ENCODE data around the gene POU5F2. TPM values are rescaled to one million over a fixed set of nuclear protein-coding genes. Genes with fewer than 3 reads are reported as not detected.

The POU5F2 gene
- total RNA-seq, 2 donors from 2014 or later: 0.35 to 0.52 TPM

GRCh38 chr5:93782978-93783377 lies 41.6 kb upstream of the POU5F2 start:
- DNase-seq (ENCODE audit: low spot score): no peak
- no peaks in the 10 kb centered on the region for H3K27me3 ChIP-seq
- H3K4me3 ChIP-seq: no peak overlapping the region
- H3K36me3 ChIP-seq: no peaks in the 10 kb centered on the region
- no peak overlapping the region for H3K27ac ChIP-seq
- H3K9me3 ChIP-seq: no peaks in the 10 kb centered on the region
- no peak for TF ChIP-seq CTCF (IDR thresholded peaks at IDR 0.05)
- H3K4me1 ChIP-seq: no peaks in the 10 kb centered on the region

- H3K4me1 ChIP-seq: no peaks in the 10 kb centered on the region
- H3K36me3 ChIP-seq: no peaks in the 10 kb centered on the region
- H3K4me3 ChIP-seq: no peak overlapping the region
- TF ChIP-seq CTCF (IDR thresholded peaks at IDR 0.05): no peak
- H3K27ac ChIP-seq: no peak overlapping the region
- no peak for DNase-seq (ENCODE audit: low spot score)
- H3K27me3 ChIP-seq: no peaks in the 10 kb centered on the region
- no peaks in the 10 kb centered on the region for H3K9me3 ChIP-seq
These were observed 36.2 kb upstream of the POU5F2 start for GRCh38 chr5:93777620-93778019.

- peaks cover 0 to 13% of the 10 kb centered on the region in 2 donors for H3K4me1 ChIP-seq
- H3K36me3 ChIP-seq: no peaks in the 10 kb centered on the region
- no peak overlapping the region for H3K27ac ChIP-seq
- no peak for DNase-seq (ENCODE audit: low spot score)
- peaks cover 8 to 19% of the 10 kb centered on the region in 2 donors for H3K9me3 ChIP-seq
- H3K27me3 ChIP-seq: no peaks in the 10 kb centered on the region
- no peak for TF ChIP-seq CTCF (IDR thresholded peaks at IDR 0.05)
- no peak overlapping the region for H3K4me3 ChIP-seq
These were observed 15.0 kb upstream of the POU5F2 start for GRCh38 chr5:93756372-93756771.

GRCh38 chr5:93755716-93756115 lies 14.3 kb upstream of the POU5F2 start:
- H3K27me3 ChIP-seq: no peaks in the 10 kb centered on the region
- no peak overlapping the region for H3K27ac ChIP-seq
- peaks cover 8 to 14% of the 10 kb centered on the region in 2 donors for H3K9me3 ChIP-seq
- no peak for TF ChIP-seq CTCF (IDR thresholded peaks at IDR 0.05)
- H3K4me3 ChIP-seq: no peak overlapping the region
- peaks cover 0 to 13% of the 10 kb centered on the region in 2 donors for H3K4me1 ChIP-seq
- no peak for DNase-seq (ENCODE audit: low spot score)
- H3K36me3 ChIP-seq: no peaks in the 10 kb centered on the region

GRCh38 chr5:93748875-93749397 lies 7.5 kb upstream of the POU5F2 start:
- Histone ChIP-seq H3K4me1 (no peaks in the 10 kb centered on the region), H3K27me3 (no peaks in the 10 kb centered on the region), H3K4me3 (no peak overlapping the region), H3K36me3 (no peaks in the 10 kb centered on the region), H3K27ac (no peak overlapping the region), H3K9me3 (no peaks in the 10 kb centered on the region)
- DNase-seq (ENCODE audit: low spot score): no peak
- no peak for TF ChIP-seq CTCF (IDR thresholded peaks at IDR 0.05)

GRCh38 chr5:93746406-93747056 lies 5.1 kb upstream of the POU5F2 start:
- H3K27ac ChIP-seq: no peak overlapping the region
- H3K4me3 ChIP-seq: no peak overlapping the region
- no peaks in the 10 kb centered on the region for H3K4me1 ChIP-seq
- no peak for DNase-seq (ENCODE audit: low spot score)
- no peaks in the 10 kb centered on the region for H3K27me3 ChIP-seq
- no peak for TF ChIP-seq CTCF (IDR thresholded peaks at IDR 0.05)
- H3K36me3 ChIP-seq: no peaks in the 10 kb centered on the region
- no peaks in the 10 kb centered on the region for H3K9me3 ChIP-seq

Data from right atrium auricular region (tissue), 2 donors.